Tibial nerve (tissue), 4 donors: ENCODE results near the gene ABO. TPM values are rescaled to one million over a fixed set of nuclear protein-coding genes. Genes with fewer than 3 reads are reported as not detected.

Experiments used
- DNase-seq, 2 donors: peaks; one replicate each; pipeline ENCODE4 v3.0.0-alpha.2; 2019; ENCODE audit warnings: low spot score in 2 of 2
- H3K27ac ChIP-seq, 4 donors: fragments of 200-600 bp; sonication (generic) in 3 of 4; one replicate each; pipeline ENCODE4 v1.5.1; 2017 to 2019; ENCODE audit warnings: mild to moderate bottlenecking in 1 of 4
- H3K27me3 ChIP-seq, 2 donors: fragments of 200-600 bp; sonication (generic) in 1 of 2; one replicate each; pipeline versions ENCODE4 v1.5.1 to v1.6.0; 2017 to 2019
- H3K36me3 ChIP-seq, 3 donors: fragments of 200-600 bp; sonication (generic); one replicate each; pipeline ENCODE4 v1.5.1; 2018 to 2019
- H3K4me1 ChIP-seq, 4 donors: fragments of 200-600 bp; sonication (generic) in 3 of 4; one replicate each; pipeline ENCODE4 v1.5.1; 2017 to 2019
- H3K4me3 ChIP-seq, 4 donors: fragments of 200-600 bp; sonication (generic) in 3 of 4; one replicate each; pipeline ENCODE4 v1.5.1; 2017 to 2019; ENCODE audit warnings: mild to moderate bottlenecking in 1 of 4, moderate library complexity in 1 of 4
- H3K9me3 ChIP-seq, 4 donors: fragments of 200-600 bp; sonication (generic) in 3 of 4; one replicate each; pipeline ENCODE4 v1.5.1; 2017 to 2019
- EP300 ChIP-seq, 2 donors: sonication (generic); formaldehyde crosslinking; IDR thresholded peaks; one replicate each; pipeline ENCODE4 v1.6.1; 2017; ENCODE audit warnings: antibody characterized with exemption in 2 of 2, mild to moderate bottlenecking in 1 of 2
- POLR2A ChIP-seq, 2 donors: fragments of 450-650 bp; IDR thresholded peaks; one replicate each; pipeline ENCODE4 v1.6.1; 2017; ENCODE audit warnings: antibody characterized with exemption in 2 of 2, mild to moderate bottlenecking in 2 of 2, moderate library complexity in 2 of 2
- WGBS, 2 donors: methylation state at CpG; one replicate each; pipeline ENCODE4 v1.1.5; 2018; 5-methylcytosine and 5-hydroxymethylcytosine counted together
- total RNA-seq, 4 donors: library from RNA; depleted of rRNA; stranded (reverse); fragments of >200 nt; gene quantifications; one replicate each; pipeline ENCODE4 v1.1.0, GENCODE V29; 2016
- TF ChIP-seq, protein P1 (sequence below), 5 experiments: fragments of 200-600 bp in 3 of 5; fragments of 450-650 bp in 2 of 5; sonication (generic) in 3 of 5; IDR thresholded peaks; one replicate each; pipeline ENCODE4 v1.5.1; 2016 to 2019; ENCODE audit warnings: antibody characterized with exemption in 5 of 5, mild to moderate bottlenecking in 3 of 5, moderate library complexity in 2 of 5

Gene ABO
- total RNA-seq, 4 donors from 2014 or later = 4.8 to 25.5 (median 8.9) TPM

DNA sequence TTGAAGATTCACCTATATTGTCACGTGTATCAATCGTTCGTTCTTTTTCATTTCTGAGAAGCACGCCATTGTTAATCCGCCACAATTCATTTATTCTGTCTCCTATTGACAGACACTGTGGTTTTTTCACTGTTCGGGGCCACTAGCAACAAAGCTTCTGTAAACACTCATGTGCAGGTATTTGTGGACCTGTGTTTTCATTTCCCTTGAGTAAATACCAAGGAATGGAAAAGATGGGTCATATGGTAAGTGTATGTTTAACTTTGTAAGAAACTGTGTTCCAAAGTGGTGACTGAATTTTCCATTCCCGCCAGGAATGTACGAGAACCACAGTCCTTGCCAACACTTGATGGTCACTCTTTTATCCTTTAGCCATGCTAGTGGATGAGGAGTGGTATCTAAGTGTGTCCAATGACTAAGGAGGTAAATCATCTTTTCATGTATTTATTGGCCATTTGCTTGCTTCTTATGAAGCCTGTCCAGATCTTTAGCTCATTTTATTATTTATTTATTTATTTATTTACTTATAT is 10.7 kb downstream of the ABO start:
- WGBS, 2 donors = 96 to 97% methylated on average over 8 of the region's 8 CpGs
- Histone ChIP-seq H3K27ac (no peak overlapping the region), H3K36me3 (peaks cover 0 to 4% (median 0%) of the 10 kb centered on the region in 3 donors), H3K4me1 (no peaks in the 10 kb centered on the region), H3K4me3 (no peak overlapping the region), H3K9me3 (no peaks in the 10 kb centered on the region), H3K27me3 (peaks cover 0 to 7% of the 10 kb centered on the region in 2 donors)
- DNase-seq = no peak
- TF ChIP-seq, protein P1, sequence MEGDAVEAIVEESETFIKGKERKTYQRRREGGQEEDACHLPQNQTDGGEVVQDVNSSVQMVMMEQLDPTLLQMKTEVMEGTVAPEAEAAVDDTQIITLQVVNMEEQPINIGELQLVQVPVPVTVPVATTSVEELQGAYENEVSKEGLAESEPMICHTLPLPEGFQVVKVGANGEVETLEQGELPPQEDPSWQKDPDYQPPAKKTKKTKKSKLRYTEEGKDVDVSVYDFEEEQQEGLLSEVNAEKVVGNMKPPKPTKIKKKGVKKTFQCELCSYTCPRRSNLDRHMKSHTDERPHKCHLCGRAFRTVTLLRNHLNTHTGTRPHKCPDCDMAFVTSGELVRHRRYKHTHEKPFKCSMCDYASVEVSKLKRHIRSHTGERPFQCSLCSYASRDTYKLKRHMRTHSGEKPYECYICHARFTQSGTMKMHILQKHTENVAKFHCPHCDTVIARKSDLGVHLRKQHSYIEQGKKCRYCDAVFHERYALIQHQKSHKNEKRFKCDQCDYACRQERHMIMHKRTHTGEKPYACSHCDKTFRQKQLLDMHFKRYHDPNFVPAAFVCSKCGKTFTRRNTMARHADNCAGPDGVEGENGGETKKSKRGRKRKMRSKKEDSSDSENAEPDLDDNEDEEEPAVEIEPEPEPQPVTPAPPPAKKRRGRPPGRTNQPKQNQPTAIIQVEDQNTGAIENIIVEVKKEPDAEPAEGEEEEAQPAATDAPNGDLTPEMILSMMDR (IDR thresholded peaks at IDR 0.05) = no peak
- TF ChIP-seq EP300 (IDR thresholded peaks at IDR 0.05) = no peak
- no peak for TF ChIP-seq POLR2A (IDR thresholded peaks at IDR 0.05)

GRCh38 chr9:133263557-133263956 is 11.4 kb downstream of the ABO start:
- TF ChIP-seq, protein P1 (IDR thresholded peaks at IDR 0.05) = no peak
- TF ChIP-seq EP300 (IDR thresholded peaks at IDR 0.05) (no peak), POLR2A (IDR thresholded peaks at IDR 0.05) (no peak)
- DNase-seq = no peak
- Histone ChIP-seq H3K4me3 (no peak overlapping the region), H3K36me3 (peaks cover 0 to 4% (median 0%) of the 10 kb centered on the region in 3 donors), H3K27me3 (no peaks in the 10 kb centered on the region), H3K9me3 (no peaks in the 10 kb centered on the region), H3K27ac (no peak overlapping the region), H3K4me1 (no peaks in the 10 kb centered on the region)
- 87 to 93% methylated on average over 10 of the region's 10 CpGs for WGBS, 2 donors

- Histone ChIP-seq H3K27ac (no peak overlapping the region), H3K36me3 (peaks cover 0 to 4% (median 0%) of the 10 kb centered on the region in 3 donors), H3K27me3 (no peaks in the 10 kb centered on the region), H3K9me3 (no peaks in the 10 kb centered on the region), H3K4me3 (no peak overlapping the region), H3K4me1 (peaks cover 0 to 4% (median 0%) of the 10 kb centered on the region in 4 donors)
- DNase-seq = no peak
- no peak for TF ChIP-seq EP300 (IDR thresholded peaks at IDR 0.05)
- no peak for TF ChIP-seq POLR2A (IDR thresholded peaks at IDR 0.05)
- TF ChIP-seq, protein P1 (IDR thresholded peaks at IDR 0.05) = no peak
- WGBS, 2 donors = 80 to 81% methylated on average over 11 of the region's 11 CpGs
Measured at GRCh38 chr9:133262226-133262625, 12.8 kb downstream of the ABO start.

- TF ChIP-seq, protein P1 (IDR thresholded peaks at IDR 0.05) = no peak
- no peak for TF ChIP-seq EP300 (IDR thresholded peaks at IDR 0.05)
- no peak for TF ChIP-seq POLR2A (IDR thresholded peaks at IDR 0.05)
- Histone ChIP-seq H3K4me1 (peaks cover 0 to 4% (median 2%) of the 10 kb centered on the region in 4 donors), H3K9me3 (no peaks in the 10 kb centered on the region), H3K4me3 (no peak overlapping the region), H3K36me3 (peaks cover 0 to 4% (median 0%) of the 10 kb centered on the region in 3 donors), H3K27me3 (no peaks in the 10 kb centered on the region), H3K27ac (no peak overlapping the region)
- no peak for DNase-seq
- 85 to 90% methylated on average over 4 to 5 of the region's 5 CpGs for WGBS, 2 donors
Measured at GRCh38 chr9:133261753-133262120, 13.3 kb downstream of the ABO start.

DNA sequence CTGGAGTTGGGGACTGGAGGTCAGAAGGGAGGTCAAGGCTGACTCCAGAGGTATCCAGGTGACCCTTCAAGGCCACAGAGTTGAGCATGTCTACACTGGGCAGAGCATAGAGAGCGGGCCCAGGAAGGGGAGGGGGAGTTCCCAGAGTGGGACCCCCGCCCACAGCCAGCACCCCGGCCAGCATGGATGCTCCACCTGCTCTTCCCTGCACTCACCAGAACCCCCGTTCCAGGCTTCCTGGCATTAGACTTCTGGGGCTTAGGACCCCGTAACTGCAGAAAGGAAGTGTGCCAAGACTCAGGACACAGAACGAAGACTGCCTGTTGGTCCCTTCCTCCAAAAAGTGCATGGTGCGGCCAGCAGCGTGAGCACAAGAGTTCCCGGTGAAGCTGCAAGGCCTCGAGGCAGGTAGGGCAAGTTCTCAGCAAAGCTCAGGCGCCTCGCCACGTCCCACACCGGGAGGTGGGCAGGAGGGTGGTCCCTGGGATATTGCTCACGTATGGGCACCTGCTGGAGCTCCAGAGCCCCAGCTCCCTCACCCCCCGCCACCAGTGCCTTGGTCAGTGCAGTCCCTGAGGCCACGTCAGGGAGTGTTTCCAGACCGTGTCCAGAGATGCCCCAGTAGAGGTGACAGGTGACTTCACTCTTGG is 13.8 kb downstream of the ABO start:
- TF ChIP-seq EP300 (IDR thresholded peaks at IDR 0.05) = no peak
- TF ChIP-seq, protein P1 (IDR thresholded peaks at IDR 0.05) = no peak
- no peak for TF ChIP-seq POLR2A (IDR thresholded peaks at IDR 0.05)
- H3K36me3 ChIP-seq = peaks cover 0 to 4% (median 0%) of the 10 kb centered on the region in 3 donors
- no peak overlapping the region for H3K4me3 ChIP-seq
- H3K9me3 ChIP-seq = no peaks in the 10 kb centered on the region
- WGBS, 2 donors = 86 to 87% methylated on average over 12 to 18 of the region's 18 CpGs
- peaks cover 0 to 4% (median 2%) of the 10 kb centered on the region in 4 donors for H3K4me1 ChIP-seq
- no peak overlapping the region for H3K27ac ChIP-seq
- H3K27me3 ChIP-seq = no peaks in the 10 kb centered on the region
- DNase-seq = no peak
